Keratinocyte (primary cell): ENCODE results near the gene TXNRD2. TPM values are rescaled to one million over a fixed set of nuclear protein-coding genes. Genes with fewer than 3 reads are reported as not detected.

ENCODE experiments used
- DNase-seq: peaks from one replicate; pipeline ENCODE4 v3.0.0-alpha.2; 2011; ENCODE audit warnings: low read depth, missing footprints, low spot score
- FAIRE-seq: peaks from 2 replicates; lab custom pipeline; 2011; peaks lifted over from hg19 to GRCh38; lab: Jason Lieb, UNC
- H2AFZ ChIP-seq: 2 replicates; pipeline ENCODE4 v1.6.0; 2012; ENCODE audit warnings: low read length, control low read depth, inconsistent platforms; ENCODE audit not compliant: control insufficient read depth
- H3K27ac ChIP-seq: 2 replicates; pipeline ENCODE4 v1.5.1; 2011; ENCODE audit warnings: low read length; ENCODE audit not compliant: control insufficient read depth, insufficient read depth
- H3K27me3 ChIP-seq: 3 replicates; pipeline ENCODE4 v1.6.0; 2011; ENCODE audit warnings: low read length; ENCODE audit not compliant: control insufficient read depth, insufficient read depth; ENCODE audit errors: extremely low read depth
- H3K36me3 ChIP-seq, 2 experiments: 2 replicates in 1 of 2; 3 replicates in 1 of 2; pipeline ENCODE4 v1.5.1; 2011; ENCODE audit warnings: low read length in 2 of 2, mild to moderate bottlenecking in 1 of 2; ENCODE audit not compliant: control insufficient read depth in 2 of 2, insufficient read depth in 2 of 2; ENCODE audit errors: extremely low read depth in 1 of 2
- H3K4me1 ChIP-seq: 3 replicates; pipeline ENCODE4 v1.5.1; 2011; ENCODE audit warnings: low read length; ENCODE audit not compliant: control insufficient read depth, insufficient read depth; ENCODE audit errors: extremely low read depth
- H3K4me2 ChIP-seq: 3 replicates; pipeline ENCODE4 v1.6.0; 2011; ENCODE audit warnings: low read depth, low read length; ENCODE audit not compliant: control insufficient read depth, insufficient read depth; ENCODE audit errors: extremely low read depth
- H3K4me3 ChIP-seq, 3 experiments: fragments of 200-600 bp in 1 of 3; sonication (generic) in 1 of 3; 2 replicates in 2 of 3; 3 replicates in 1 of 3; pipeline ENCODE4 v1.5.1; 2011 to 2016; ENCODE audit warnings: low read length in 3 of 3, mild to moderate bottlenecking in 3 of 3, control low read depth in 2 of 3, inconsistent platforms in 1 of 3, low read depth in 1 of 3, mixed read lengths in 1 of 3, mixed run types in 1 of 3, moderate library complexity in 1 of 3; ENCODE audit not compliant: control insufficient read depth in 2 of 3, insufficient read depth in 2 of 3; ENCODE audit errors: extremely low read depth in 1 of 3
- H3K79me2 ChIP-seq: 2 replicates; pipeline ENCODE4 v1.6.0; 2012; ENCODE audit warnings: low read length; ENCODE audit not compliant: control insufficient read depth, insufficient read depth
- H3K9ac ChIP-seq: 3 replicates; pipeline ENCODE4 v1.6.0; 2011; ENCODE audit warnings: low read length; ENCODE audit not compliant: control insufficient read depth, insufficient read depth; ENCODE audit errors: extremely low read depth
- H3K9me1 ChIP-seq: 3 replicates; pipeline ENCODE4 v1.6.0; 2011; ENCODE audit warnings: low read length; ENCODE audit not compliant: control insufficient read depth, insufficient read depth; ENCODE audit errors: extremely low read depth
- H3K9me3 ChIP-seq: 2 replicates; pipeline ENCODE4 v1.5.1; 2012; ENCODE audit warnings: low read depth, low read length; ENCODE audit not compliant: control insufficient read depth
- H4K20me1 ChIP-seq: 3 replicates; pipeline ENCODE4 v1.6.0; 2011; ENCODE audit warnings: low read length; ENCODE audit not compliant: control insufficient read depth, insufficient read depth; ENCODE audit errors: extremely low read depth
- EZH2 ChIP-seq: IDR thresholded peaks from one replicate; pipeline ENCODE4 v1.6.1; 2012; ENCODE audit warnings: inconsistent platforms, mild to moderate bottlenecking, low read length, moderate library complexity
- dilution Hi-C: fragments of 300-500 bp; cut with MboI; formaldehyde crosslinking; loops from one replicate; pipeline ENCODE4 v1.7.0; 2020; ENCODE audit warnings: low sequenced_read_pairs; ENCODE audit not compliant: extremely low pct_ligation_motif_present
- polyA plus RNA-seq, 5 experiments: library from polyadenylated mRNA; depleted of rRNA in 3 of 5; stranded (reverse) in 3 of 5; stranded (forward) in 1 of 5; unstranded in 1 of 5; fragments of >200 nt; gene quantifications; 1 replicate in 1 of 5; 2 replicates in 3 of 5; 3 replicates in 1 of 5; pipeline versions ENCODE4 v1.2.1 to v1.2.3, GENCODE V29; 2011 to 2012; ENCODE audit warnings: missing spikeins in 2 of 5, low read depth in 1 of 5, low replicate concordance in 1 of 5
- TF ChIP-seq, protein P1 (sequence below), 3 experiments: IDR thresholded peaks in 1 of 3; conservative IDR thresholded peaks in 1 of 3; optimal IDR thresholded peaks in 1 of 3; 2 replicates in 2 of 3; 3 replicates in 1 of 3; pipeline versions ENCODE3 to v1.5.1; 2011; ENCODE audit warnings: low read length in 3 of 3, mild to moderate bottlenecking in 3 of 3, moderate library complexity in 2 of 3, control low read depth in 1 of 3, inconsistent platforms in 1 of 3; ENCODE audit not compliant: insufficient read depth in 2 of 3; ENCODE audit errors: extremely low read depth in 1 of 3

TXNRD2 gene
- polyA plus RNA-seq, 1 donor (not counting 4 experiments of a cell fraction or from before 2014, with no cell fraction given), result 16.0 TPM

DNA sequence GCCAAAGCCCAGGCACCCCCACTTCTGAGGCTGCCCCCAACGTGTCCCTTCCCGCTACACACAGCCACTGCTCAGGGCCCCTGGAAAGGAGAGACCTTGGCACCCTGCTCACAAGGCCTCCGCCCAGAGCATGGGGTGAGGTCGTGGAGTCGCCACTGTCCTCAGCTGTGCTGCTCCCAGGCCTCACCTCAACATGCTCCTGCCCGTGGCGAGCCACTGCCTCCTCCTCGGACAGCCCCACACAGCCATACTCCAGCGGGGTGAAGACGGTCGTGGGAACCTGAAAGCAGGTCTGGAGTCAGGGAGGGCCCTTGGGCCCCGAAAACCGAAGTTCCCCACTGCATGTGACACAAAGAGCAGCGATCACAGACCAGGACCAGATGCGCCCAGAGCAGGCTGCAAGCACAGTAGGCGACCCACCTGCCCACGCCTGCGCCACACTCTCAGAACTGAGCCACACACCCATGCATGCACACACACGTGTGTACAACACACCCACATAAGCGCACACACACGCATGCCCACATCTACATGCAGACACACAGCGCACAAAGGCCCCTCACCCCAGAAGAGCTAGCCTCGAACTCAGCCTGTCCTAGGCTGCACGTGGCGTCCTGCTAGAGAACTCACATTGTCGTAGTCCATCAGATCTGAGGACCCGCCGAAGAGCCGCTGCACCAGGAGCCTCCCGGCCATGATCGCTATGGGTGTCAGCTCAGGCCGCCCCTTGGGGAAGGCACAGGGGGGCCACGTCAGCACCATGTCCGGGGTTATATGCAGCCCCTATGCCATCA lies 61.4 kb downstream of the TXNRD2 start:
- Histone ChIP-seq H3K27ac (peak overlapping the region; percentile 69), H3K4me1 (peaks cover 43% of the 10 kb centered on the region)
- FAIRE-seq, result no peak

DNA sequence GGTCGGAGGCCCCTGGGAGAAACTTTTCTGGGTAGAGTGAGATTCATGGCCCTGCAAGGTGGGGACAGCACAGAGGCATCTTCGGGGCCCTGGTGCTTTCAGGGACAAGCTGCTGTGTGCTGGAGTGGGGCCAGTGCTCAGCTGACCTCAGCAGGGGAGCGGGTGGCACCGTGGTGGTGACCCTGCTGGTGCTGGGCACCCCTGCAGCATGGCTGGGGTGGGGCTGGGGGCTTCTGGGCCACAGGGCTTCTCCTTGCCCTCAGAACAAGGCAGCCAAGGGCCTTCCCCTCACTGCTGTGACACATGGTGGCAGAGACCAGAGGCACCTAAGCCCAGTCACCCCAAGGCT lies 62.0 kb downstream of the TXNRD2 start:
- Histone ChIP-seq H3K4me1 (peaks cover 49% of the 10 kb centered on the region), H3K79me2 (peaks cover 8% of the 10 kb centered on the region), H3K9me1 (no peaks in the 10 kb centered on the region), H3K27me3 (no peaks in the 10 kb centered on the region), H3K9ac (no peak overlapping the region), H4K20me1 (no peaks in the 10 kb centered on the region), H3K4me3 (no peak overlapping the region), H3K36me3 (no peaks in the 10 kb centered on the region), H3K27ac (peak overlapping the region; percentile 20), H2AFZ (no peak overlapping the region), H3K9me3 (no peaks in the 10 kb centered on the region), H3K4me2 (peak overlapping the region; percentile 27)
- TF ChIP-seq EZH2, result no peak
- FAIRE-seq (no peak), DNase-seq (no peak)
- dilution Hi-C loops, result no loop called here

More for the DNA sequence above, 61.4 kb downstream of the TXNRD2 start:
- Histone ChIP-seq H2AFZ (no peak overlapping the region), H3K4me2 (peak overlapping the region; percentile 55), H4K20me1 (no peaks in the 10 kb centered on the region), H3K9me3 (no peaks in the 10 kb centered on the region), H3K9ac (peak overlapping the region; percentile 45), H3K4me3 (no peak overlapping the region), H3K79me2 (peaks cover 8% of the 10 kb centered on the region), H3K36me3 (no peaks in the 10 kb centered on the region), H3K27me3 (no peaks in the 10 kb centered on the region), H3K9me1 (no peaks in the 10 kb centered on the region)
- dilution Hi-C loops, result no loop called here
- TF ChIP-seq EZH2, result no peak
- TF ChIP-seq, protein P1, sequence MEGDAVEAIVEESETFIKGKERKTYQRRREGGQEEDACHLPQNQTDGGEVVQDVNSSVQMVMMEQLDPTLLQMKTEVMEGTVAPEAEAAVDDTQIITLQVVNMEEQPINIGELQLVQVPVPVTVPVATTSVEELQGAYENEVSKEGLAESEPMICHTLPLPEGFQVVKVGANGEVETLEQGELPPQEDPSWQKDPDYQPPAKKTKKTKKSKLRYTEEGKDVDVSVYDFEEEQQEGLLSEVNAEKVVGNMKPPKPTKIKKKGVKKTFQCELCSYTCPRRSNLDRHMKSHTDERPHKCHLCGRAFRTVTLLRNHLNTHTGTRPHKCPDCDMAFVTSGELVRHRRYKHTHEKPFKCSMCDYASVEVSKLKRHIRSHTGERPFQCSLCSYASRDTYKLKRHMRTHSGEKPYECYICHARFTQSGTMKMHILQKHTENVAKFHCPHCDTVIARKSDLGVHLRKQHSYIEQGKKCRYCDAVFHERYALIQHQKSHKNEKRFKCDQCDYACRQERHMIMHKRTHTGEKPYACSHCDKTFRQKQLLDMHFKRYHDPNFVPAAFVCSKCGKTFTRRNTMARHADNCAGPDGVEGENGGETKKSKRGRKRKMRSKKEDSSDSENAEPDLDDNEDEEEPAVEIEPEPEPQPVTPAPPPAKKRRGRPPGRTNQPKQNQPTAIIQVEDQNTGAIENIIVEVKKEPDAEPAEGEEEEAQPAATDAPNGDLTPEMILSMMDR (optimal IDR thresholded peaks at IDR 0.05 in 1 of 3, IDR thresholded peaks at IDR 0.05 in 1 of 3, conservative IDR thresholded peaks at IDR 0.05 in 1 of 3; ENCODE audit: extremely low read depth in 1 of 3, insufficient read depth in 2 of 3, low read length in 3 of 3), result no peak
- DNase-seq, result no peak
